Activated naive CD4-positive, alpha-beta T cell (primary cell): ENCODE measurements around the gene NCK2.

Experiments
- DNase-seq, 4 experiments: peaks; one replicate each; lab custom pipeline; 2025; lab: John Stamatoyannopoulos, UW

The NCK2 gene

DNA sequence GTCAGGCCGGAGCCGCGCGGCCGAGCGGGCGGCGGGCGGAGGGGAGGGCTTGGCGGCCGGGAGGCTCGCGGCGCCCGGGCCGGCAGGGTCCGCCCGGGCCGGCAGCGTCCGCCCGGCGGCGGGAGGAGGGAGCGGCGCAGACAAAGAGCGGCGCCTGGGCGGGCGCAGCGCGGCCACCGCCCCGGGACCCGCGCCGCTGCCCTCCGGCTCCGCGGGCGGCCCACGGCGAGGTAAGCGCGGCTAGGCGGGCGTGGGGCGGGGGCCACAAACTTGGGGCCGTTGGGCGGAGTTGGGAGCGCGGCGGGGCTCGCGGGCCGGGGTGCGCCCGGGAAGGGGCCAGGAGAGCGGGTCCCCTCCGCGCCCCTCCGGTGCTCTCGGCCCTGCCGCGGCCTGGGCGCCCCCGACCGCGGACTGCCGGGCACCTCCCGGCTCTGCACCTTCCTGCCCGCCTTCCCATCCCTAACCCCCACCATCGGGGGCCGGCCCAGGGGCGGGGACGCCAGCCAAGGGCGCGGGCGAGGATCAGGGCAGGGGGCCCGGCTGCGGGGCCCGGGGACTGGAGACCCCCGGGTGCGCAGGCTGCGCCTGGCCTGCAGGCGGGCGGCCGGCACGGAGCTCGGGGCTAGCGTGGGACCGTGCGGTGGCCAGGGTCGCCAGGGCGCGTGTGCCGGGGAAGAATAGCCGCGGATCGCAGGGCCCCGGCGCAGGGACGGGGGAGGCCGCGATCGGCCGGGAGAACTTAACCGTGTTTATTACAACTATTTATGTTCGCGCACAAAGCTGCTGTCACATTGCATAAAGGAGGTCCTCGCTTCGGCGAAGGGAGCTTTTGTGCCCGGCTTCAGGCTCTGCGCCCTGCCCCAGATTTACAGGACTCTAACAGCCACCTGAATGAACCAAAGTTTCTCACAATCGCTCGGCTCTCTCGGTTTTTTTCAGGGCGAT is at the start of gene NCK2:
TSS of gene NCK2 (plus strand) at position 4 of the 945 bp plus-strand sequence. CDS start 110,152 bp downstream, outside the sequence.
- DNase-seq: peak in 3 of 4 experiments; percentile 17 to 37 (median 35)

GRCh38 chr2:105697781-105698449 is 46.8 kb upstream of the NCK2 start:
- no peak for DNase-seq

DNA sequence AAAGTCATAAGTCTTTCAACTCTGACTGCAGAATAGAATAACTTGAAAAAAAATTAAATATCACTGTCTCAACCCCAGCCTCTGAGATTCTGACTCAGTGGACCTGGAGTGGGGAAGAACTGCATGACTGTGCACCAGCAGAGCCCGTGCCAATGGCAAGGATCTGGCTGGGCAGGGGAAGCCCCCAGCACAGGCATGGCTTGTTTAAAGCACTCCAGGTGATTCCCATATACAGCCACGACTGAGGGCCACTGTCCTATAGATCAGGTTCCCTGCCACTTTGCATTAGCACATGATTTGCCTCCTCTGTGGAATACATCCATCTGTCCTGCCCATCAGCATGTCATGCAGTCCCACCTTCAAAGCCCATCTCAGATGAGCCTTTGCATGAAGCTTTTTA is 45.9 kb upstream of the NCK2 start:
- no peak for DNase-seq

DNA sequence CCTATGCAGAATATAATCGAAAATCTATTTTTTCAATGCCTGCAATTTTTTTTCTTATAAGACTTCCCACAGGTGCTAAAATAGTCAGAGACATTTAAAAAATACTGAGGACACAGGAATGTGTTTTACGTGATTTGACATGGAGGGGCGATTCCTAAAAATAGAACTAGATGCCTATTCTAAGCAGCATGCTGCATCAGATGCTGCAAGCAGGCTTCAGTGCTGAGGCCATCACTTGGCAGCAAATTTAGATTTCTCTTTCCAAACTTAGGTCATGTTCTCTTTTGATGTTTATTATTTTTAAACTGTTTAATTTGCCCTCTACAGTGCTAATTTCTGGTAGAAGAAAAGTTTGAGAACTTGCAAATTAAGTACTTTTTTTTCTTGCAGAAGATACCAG is 43.7 kb upstream of the NCK2 start:
- DNase-seq: no peak

- no peak for DNase-seq
These were observed 36.0 kb upstream of the NCK2 start for GRCh38 chr2:105708697-105709096.

DNA sequence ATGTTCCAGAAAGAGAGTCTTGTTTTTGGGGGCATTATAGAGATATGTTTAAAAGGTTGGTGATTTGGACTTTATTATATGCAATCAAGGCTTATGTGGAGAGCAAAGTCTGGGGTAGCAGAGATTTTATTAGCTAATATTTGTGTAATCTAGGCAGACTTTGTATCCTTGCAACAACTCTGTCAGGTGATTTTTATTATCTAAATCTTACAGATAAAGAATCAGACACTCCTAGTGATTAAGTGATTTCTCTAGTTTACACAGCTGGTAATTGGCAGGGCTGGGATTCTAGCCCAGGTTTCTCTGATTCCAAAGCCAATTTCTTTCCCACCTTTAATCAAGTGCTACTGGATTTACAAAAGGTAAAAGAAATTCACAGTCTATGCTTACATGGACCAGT is 33.3 kb upstream of the NCK2 start:
- no peak for DNase-seq

GRCh38 chr2:105712166-105712915 is 32.4 kb upstream of the NCK2 start:
- no peak for DNase-seq

DNA sequence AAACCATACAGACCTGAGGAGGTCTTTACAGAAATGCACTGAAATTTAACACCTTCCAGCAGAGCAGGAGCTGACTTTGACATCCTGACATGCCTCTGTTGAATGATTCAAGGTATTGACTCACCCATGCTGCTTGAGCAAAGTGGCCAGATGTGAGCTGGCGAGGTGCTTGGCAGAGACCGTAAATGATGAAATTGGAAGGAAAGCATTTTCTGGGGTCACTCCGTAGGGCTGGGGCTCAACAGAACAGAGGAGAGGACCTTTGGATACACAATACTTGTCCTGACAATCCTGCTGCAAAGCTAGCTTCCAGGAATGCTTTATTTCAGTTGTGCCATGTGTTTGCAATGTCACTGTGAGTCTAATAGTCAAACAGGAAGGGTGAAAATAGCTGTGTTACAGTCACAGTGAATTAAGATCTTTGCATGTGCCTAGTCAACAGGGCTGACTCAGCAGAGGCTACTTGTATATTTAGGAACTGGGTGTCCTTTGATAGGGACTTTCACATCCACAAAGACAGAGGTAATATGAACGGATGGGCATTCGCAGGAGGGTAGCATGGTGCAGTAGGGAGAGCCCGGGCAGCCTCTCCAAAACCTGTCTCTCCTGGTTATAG is 31.6 kb upstream of the NCK2 start:
- no peak for DNase-seq

GRCh38 chr2:105714141-105714540 is 30.6 kb upstream of the NCK2 start:
- no peak for DNase-seq

GRCh38 chr2:105718846-105719481 is 25.7 kb upstream of the NCK2 start:
- no peak for DNase-seq

GRCh38 chr2:105721991-105722511 is 22.7 kb upstream of the NCK2 start:
- no peak for DNase-seq

DNA sequence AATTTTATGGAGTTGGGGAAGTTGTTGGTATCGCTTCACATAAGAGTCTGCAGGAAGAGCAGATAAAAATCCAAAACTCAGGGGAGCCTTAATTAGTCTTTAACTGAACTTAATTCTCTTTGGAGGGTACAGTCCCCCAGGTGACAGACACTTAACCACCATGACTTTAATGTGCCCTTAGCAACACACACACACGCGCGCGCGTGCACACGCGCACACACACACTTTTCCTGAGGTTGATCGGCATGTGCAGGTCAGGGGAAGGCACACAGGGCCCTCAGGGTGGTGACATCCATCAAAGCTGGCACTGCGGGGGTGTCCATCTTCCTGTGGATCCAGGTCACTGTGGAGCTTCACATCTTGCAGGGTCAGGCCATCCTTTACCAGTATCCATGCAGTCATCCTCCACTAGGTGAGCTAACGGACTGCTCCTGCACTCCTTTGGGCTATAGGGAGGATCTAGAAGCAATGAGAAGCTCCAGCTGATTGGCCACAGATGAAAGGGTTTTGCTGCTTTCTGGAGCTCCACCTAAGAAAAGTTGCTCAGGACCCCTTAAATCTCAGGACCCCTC is 21.9 kb upstream of the NCK2 start:
- no peak for DNase-seq

DNA sequence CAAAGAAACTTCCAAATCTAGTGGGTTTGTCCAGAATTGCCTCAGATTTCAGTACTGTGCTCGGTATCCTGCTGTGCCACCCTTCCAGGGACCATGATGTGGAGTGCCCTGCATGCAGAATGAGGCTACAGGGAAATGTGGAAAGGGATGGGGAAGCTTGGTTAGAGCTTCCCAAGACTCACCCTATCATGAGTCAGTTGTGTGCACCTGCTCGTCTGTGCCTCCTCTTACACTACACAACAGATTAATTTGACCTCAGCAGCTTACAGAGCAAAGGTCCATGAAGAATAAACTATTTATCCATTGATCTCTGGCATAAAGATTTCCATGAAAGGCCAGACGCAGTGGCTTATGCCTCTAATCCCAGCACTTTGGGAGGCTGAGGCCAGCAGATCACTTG is 21.3 kb upstream of the NCK2 start:
- no peak for DNase-seq

DNA sequence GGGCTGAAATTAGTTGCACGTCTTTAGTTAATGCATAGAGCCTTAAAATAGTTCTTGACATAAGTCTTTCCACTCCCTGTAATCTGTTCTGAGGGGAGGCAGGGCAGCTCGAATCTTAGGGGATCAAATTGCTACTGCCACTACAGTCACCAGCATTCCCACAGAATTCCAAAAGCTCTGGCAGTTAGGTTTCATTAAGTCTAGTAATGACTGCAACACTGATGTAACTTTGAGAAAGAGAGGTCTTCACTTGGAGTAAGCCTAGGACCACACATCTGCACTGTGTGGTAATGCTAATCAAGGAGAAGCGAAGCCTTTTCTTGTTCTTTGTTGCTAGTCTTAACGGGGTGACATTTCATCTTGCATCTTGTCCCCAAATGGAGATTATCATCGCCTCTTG is 19.3 kb upstream of the NCK2 start:
- DNase-seq: no peak

DNA sequence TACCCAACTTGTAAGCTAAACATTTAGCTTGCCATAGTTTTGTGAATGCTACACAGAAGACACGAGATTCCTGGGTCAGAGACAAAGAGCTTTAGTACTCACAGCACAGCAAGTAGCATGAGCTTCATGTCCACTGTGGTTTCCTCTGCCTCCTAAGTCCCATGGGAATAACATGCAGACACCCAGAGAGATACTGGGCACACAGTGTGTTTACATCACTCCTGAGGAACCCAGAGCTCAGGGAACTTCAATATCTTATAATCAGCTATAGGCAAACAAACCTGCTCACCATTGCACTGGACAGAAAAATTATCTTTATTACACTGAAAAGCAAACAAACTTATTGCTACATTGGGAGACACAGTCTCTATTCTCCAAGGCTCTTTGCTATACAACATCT is 14.5 kb upstream of the NCK2 start:
- DNase-seq: no peak

- no peak for DNase-seq
These were observed 13.2 kb upstream of the NCK2 start for GRCh38 chr2:105731511-105731910.

- DNase-seq: no peak
These were observed 12.6 kb upstream of the NCK2 start for GRCh38 chr2:105732101-105732500.

DNA sequence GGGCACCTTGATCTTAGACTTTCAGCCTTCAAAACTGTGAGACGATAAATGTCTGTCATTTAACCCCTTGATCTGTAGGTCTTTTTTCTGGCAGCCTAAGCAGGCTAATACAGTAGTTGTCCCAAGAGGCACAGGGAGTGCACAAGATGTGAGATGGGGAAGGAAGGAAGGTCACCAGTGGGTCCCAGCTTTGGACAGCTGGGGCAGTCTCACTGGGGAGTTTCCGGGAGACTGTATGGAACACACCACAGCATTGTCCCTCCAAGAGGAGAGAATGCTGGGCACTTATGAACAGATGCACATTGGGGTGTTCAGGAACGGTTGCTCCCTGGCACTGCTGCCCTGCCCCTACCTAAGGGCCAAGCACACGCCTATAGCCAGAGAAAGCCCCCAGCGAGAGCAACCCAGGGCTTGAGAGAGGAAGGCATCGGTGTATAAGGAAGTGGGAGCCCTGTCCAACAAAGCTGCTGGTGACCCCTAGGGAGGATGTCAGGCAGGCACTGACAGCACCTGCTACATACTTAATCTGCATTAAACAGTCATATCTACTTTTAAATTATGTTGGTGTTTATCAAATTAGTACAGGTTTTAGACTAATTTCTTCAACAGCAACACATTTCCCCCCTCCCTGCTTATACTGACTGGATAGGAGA is 11.6 kb upstream of the NCK2 start:
- no peak for DNase-seq

- DNase-seq: no peak
These were observed 10.8 kb upstream of the NCK2 start for GRCh38 chr2:105733875-105734274.

DNA sequence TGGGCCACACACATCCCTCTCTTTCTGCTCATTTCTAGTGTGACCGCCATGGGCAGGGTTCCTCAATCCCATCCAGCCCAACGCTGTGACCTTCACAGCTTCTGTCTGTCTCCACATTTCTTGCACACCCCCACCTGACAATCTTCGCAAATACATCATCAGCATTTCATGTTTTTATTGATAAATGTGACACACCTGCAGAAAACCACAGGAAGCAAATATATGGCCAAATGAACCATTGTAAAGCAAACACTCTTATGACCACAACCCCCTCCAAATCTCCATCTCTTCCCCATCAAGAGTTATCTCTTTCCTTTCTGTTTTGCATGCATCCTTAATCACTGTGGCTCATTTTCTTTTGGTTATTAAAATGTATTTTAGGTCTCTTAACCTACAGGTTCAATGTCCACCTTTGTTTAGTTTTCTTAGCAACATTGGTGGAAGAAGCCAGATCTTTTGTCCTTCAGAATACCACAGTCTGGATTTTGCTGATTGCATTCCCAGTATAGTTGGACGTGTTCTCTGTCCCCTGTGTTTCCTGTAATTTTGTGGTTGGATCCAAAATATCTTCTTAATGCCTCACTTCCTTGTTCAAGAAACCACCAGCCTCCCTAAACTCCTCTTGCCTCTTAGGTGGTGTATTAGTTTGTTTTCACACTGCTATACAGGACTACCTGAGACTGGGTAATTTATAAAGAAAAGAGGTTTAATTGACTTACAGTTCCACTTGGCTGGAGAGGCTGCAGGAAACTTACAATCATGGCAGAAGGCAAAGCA is 9.8 kb upstream of the NCK2 start:
- no peak for DNase-seq
